GM21381 (cell line): ENCODE results near the gene ROPN1.

Experiments used
- ATAC-seq: cut with Tn5 transposase; IDR thresholded peaks from one replicate; pipeline ENCODE4 v1.9.1; 2021; ENCODE audit warnings: mild to moderate bottlenecking, moderate library complexity; ENCODE audit not compliant: unreplicated experiment

ROPN1 gene

GRCh38 chr3:123951522-123952447 lies 40.1 kb downstream of the ROPN1 start:
- ATAC-seq: no peak

- no peak for ATAC-seq
Measured at GRCh38 chr3:123949641-123950040, 42.3 kb downstream of the ROPN1 start.

GRCh38 chr3:123948449-123948848 lies 43.5 kb downstream of the ROPN1 start:
- ATAC-seq: no peak

GRCh38 chr3:123947482-123947881 lies 44.4 kb downstream of the ROPN1 start:
- no peak for ATAC-seq

GRCh38 chr3:123941542-123941941 lies 50.4 kb downstream of the ROPN1 start:
- no peak for ATAC-seq

- no peak for ATAC-seq
Measured at GRCh38 chr3:123941121-123941520, 50.8 kb downstream of the ROPN1 start.

GRCh38 chr3:123939706-123940105 lies 52.2 kb downstream of the ROPN1 start:
- no peak for ATAC-seq

GRCh38 chr3:123936400-123936799 lies 55.5 kb downstream of the ROPN1 start:
- no peak for ATAC-seq

- ATAC-seq: no peak
Measured at GRCh38 chr3:123935830-123936229, 56.1 kb downstream of the ROPN1 start.

- no peak for ATAC-seq
Measured at GRCh38 chr3:123934250-123934649, 57.7 kb downstream of the ROPN1 start.

- ATAC-seq: no peak
Measured at GRCh38 chr3:123930445-123930844, 61.5 kb downstream of the ROPN1 start.

- no peak for ATAC-seq
Measured at GRCh38 chr3:123929325-123929724, 62.6 kb downstream of the ROPN1 start.

GRCh38 chr3:123926396-123926795 lies 65.5 kb downstream of the ROPN1 start:
- no peak for ATAC-seq

- ATAC-seq: no peak
Measured at GRCh38 chr3:123920868-123921267, 71.1 kb downstream of the ROPN1 start.

GRCh38 chr3:123920383-123920782 lies 71.5 kb downstream of the ROPN1 start:
- ATAC-seq: no peak

- ATAC-seq: no peak
Measured at GRCh38 chr3:123919353-123919752, 72.6 kb downstream of the ROPN1 start.
